Naive thymus-derived CD4-positive, alpha-beta T cell (primary cell): ENCODE measurements around the gene RNF145. TPM values are rescaled to one million over a fixed set of nuclear protein-coding genes. Genes with fewer than 3 reads are reported as not detected.

ENCODE experiments used
- ATAC-seq: fragments of 150-1000 bp; cut with Tn5 transposase; 2 replicates; pipeline ENCODE4 v1.10.0; 2021; ENCODE audit warnings: mild to moderate bottlenecking, moderate library complexity
- CTCF ChIA-PET: fragments of 350-600 bp; sonication (Branson Sonifier 250); formaldehyde crosslinking; loops from one replicate; lab custom pipeline; 2021; ENCODE audit warnings: antibody characterized with exemption; lab: Charles Lee
- POLR2A ChIA-PET: fragments of 350-600 bp; sonication (Branson Sonifier 250); formaldehyde crosslinking; loops from one replicate; lab custom pipeline; 2021; ENCODE audit warnings: antibody characterized with exemption, inconsistent platforms; lab: Charles Lee
- DNase-seq, 9 donors: peaks; one replicate each; pipeline versions ENCODE4 v3.0.0 to v3.0.0-alpha.2; 2020 to 2022; ENCODE audit warnings: mixed read lengths in 1 of 9
- H3K27ac ChIP-seq: one replicate; pipeline ENCODE4 v1.7.0; 2013; ENCODE audit warnings: mild to moderate bottlenecking, low read depth, low read length, moderate library complexity
- H3K27me3 ChIP-seq, 2 donors: one replicate each; pipeline ENCODE4 v1.7.0; 2013; ENCODE audit warnings: low read length in 2 of 2, mild to moderate bottlenecking in 2 of 2, moderate library complexity in 2 of 2; ENCODE audit not compliant: control insufficient read depth in 2 of 2, insufficient read depth in 2 of 2
- H3K36me3 ChIP-seq, 3 experiments: 1 replicate in 2 of 3; 2 replicates in 1 of 3; pipeline ENCODE4 v1.7.0; 2013; ENCODE audit warnings: low read length in 3 of 3, mild to moderate bottlenecking in 3 of 3, moderate library complexity in 1 of 3; ENCODE audit not compliant: insufficient read depth in 3 of 3, control insufficient read depth in 2 of 3
- H3K4me1 ChIP-seq, 2 donors: one replicate each; pipeline ENCODE4 v1.7.0; 2013; ENCODE audit warnings: low read length in 2 of 2, mild to moderate bottlenecking in 2 of 2, moderate library complexity in 1 of 2; ENCODE audit not compliant: control insufficient read depth in 2 of 2, insufficient read depth in 2 of 2
- H3K4me3 ChIP-seq: 2 replicates; pipeline ENCODE4 v1.7.0; 2013; ENCODE audit warnings: mild to moderate bottlenecking, low read length
- H3K9me3 ChIP-seq, 3 experiments: 1 replicate in 2 of 3; 2 replicates in 1 of 3; pipeline ENCODE4 v1.7.0; 2013; ENCODE audit warnings: low read length in 3 of 3; ENCODE audit not compliant: control insufficient read depth in 2 of 3
- H3K27ac Mint-ChIP-seq, 9 donors: one replicate each; pipeline ENCODE4 v1.8.0; 2020 to 2022; ENCODE audit warnings: mixed read lengths in 9 of 9, mild to moderate bottlenecking in 8 of 9, moderate library complexity in 5 of 9, inconsistent platforms in 2 of 9
- H3K27me3 Mint-ChIP-seq, 5 donors: one replicate each; pipeline ENCODE4 v1.8.0; 2021 to 2022; ENCODE audit warnings: mixed read lengths in 5 of 5, mild to moderate bottlenecking in 1 of 5
- H3K36me3 Mint-ChIP-seq, 5 donors: one replicate each; pipeline ENCODE4 v1.8.0; 2020 to 2022; ENCODE audit warnings: mixed read lengths in 5 of 5, mild to moderate bottlenecking in 3 of 5, inconsistent platforms in 1 of 5
- H3K4me1 Mint-ChIP-seq, 7 donors: one replicate each; pipeline ENCODE4 v1.8.0; 2020 to 2022; ENCODE audit warnings: mixed read lengths in 7 of 7, mild to moderate bottlenecking in 3 of 7, inconsistent platforms in 1 of 7
- H3K4me3 Mint-ChIP-seq, 10 donors: one replicate each; pipeline ENCODE4 v1.8.0; 2020 to 2022; ENCODE audit warnings: mild to moderate bottlenecking in 10 of 10, mixed read lengths in 10 of 10, moderate library complexity in 6 of 10, inconsistent platforms in 2 of 10
- H3K9me3 Mint-ChIP-seq, 11 donors: one replicate each; pipeline ENCODE4 v1.8.0; 2020 to 2022; ENCODE audit warnings: mixed read lengths in 11 of 11, mild to moderate bottlenecking in 4 of 11, inconsistent platforms in 1 of 11, moderate library complexity in 1 of 11
- intact Hi-C, 2 donors: fragments of 100-400 bp; cut with micrococcal nuclease; formaldehyde crosslinking; loops; one replicate each; pipeline ENCODE4 v1.15.1; 2023
- polyA plus RNA-seq, 2 donors: library from polyadenylated mRNA; unstranded; fragments of 300-500 nt; fragmentation: Illumina TruSeq; gene quantifications; one replicate each; pipeline ENCODE4 v1.2.3, GENCODE V29; 2021
- total RNA-seq, 6 experiments: library from RNA in 5 of 6; stranded (reverse) in 5 of 6; gene quantifications; 1 replicate in 5 of 6; 2 replicates in 1 of 6; pipeline ENCODE4 v1.2.3 and lab custom pipeline; 2021 to 2026

Gene RNF145
- total and polyA plus RNA-seq, 7 experiments from 2014 or later = 10.8 to 142 (median 64.4) TPM

DNA sequence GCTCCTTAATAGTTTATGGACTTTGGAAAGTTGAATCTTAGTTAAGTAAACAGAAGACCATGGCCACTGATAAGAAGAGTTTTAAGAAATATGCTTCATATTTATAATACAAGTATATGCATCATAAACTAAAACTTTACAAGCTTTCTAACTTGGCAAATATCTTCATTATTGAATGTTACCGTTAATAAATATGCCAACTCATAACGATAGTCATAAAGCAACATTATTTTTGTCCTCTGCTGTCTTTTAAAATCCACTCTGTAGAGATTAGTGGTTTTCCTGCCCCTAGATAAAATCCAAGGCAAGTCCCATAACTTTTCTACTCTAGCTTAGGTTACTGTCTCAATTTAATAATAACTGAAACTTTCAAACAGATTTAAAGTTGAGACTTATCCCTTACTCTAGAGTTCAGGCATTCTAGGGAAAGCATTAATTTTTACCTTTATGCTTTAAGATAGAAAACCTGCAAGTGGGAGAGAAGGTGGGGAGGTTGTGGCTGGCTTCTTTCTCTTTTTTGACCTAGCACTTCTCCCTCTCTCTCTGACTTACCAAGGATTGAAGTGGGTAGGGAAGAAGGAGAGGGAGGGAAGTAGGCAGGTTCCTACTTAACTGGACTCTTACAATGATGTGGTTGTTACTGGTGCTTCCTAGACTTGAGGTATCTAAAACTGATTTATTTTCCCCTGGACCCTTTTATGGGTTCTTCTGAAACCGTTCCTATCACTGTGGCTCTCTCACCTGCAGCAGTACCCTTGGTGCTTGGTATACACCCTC, 29.6 kb downstream of the RNF145 start:
- H3K4me3 Mint-ChIP-seq = peak overlapping the region; percentile 0 to 77 (median 53)
- peaks cover 0 to 20% (median 17%) of the 10 kb centered on the region in 5 donors for H3K36me3 Mint-ChIP-seq
- no peaks in the 10 kb centered on the region for H3K9me3 Mint-ChIP-seq
- ATAC-seq (no peak), DNase-seq (no peak)
- H3K27me3 Mint-ChIP-seq = no peaks in the 10 kb centered on the region
- Histone ChIP-seq H3K4me1 (peaks cover 0 to 20% of the 10 kb centered on the region in 2 donors), H3K36me3 (peaks cover 0 to 10% (median 1%) of the 10 kb centered on the region in 3 experiments), H3K4me3 (no peak overlapping the region), H3K27me3 (no peaks in the 10 kb centered on the region), H3K9me3 (no peaks in the 10 kb centered on the region), H3K27ac (peak overlapping the region; percentile 48)
- peaks cover 25 to 93% (median 81%) of the 10 kb centered on the region in 7 donors for H3K4me1 Mint-ChIP-seq
- H3K27ac Mint-ChIP-seq = peak overlapping the region; percentile 62 to 93 (median 90)
- intact Hi-C loops = loop anchor here (1.0 kb wide), 2 partner anchors 7 to 28 kb away; no protein-coding TSS in a partner anchor
- POLR2A ChIA-PET = interaction anchor here (1.0 to 2.3 kb wide), 3 partner anchors 11 to 28 kb away, joined by 3 to 9 read pairs (median 3); no protein-coding TSS in a partner anchor
- CTCF ChIA-PET = interaction anchor here (0.6 kb wide), 1 partner anchor 1438 kb away, joined by 5 read pairs; no protein-coding TSS in a partner anchor

DNA sequence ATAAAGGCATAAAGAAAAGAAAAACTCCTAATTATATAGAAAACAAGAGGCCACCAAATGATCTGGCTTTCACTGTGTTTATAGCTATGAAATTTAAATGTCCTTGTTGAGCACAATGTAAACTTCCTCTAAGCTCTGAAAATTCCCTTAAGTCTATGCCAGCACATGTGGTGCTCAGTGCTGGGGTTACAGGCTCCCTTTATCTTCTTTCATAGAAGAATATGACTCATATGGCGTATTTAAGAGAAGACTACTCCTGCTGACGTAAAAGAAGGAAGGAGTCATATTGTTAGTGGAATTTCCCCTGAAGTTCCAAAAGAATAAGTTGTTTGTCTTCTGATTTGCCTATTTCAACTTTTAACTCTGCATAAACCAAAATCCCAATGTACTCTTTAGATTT, 30.4 kb downstream of the RNF145 start:
- no peaks in the 10 kb centered on the region for H3K27me3 ChIP-seq
- peak overlapping the region in 3 of 10 donors; percentile 18 to 77 (median 53) for H3K4me3 Mint-ChIP-seq
- peak overlapping the region; percentile 48 for H3K27ac ChIP-seq
- no peaks in the 10 kb centered on the region for H3K27me3 Mint-ChIP-seq
- ATAC-seq = peak; percentile 84
- CTCF ChIA-PET = no interaction called here
- intact Hi-C loops = loop anchor here in 1 of 2 donors (1.0 kb wide), 1 partner anchor 28 kb away; no protein-coding TSS in a partner anchor
- peaks cover 0 to 10% (median 0%) of the 10 kb centered on the region in 3 experiments for H3K36me3 ChIP-seq
- peaks cover 0 to 20% (median 17%) of the 10 kb centered on the region in 5 donors for H3K36me3 Mint-ChIP-seq
- H3K4me1 ChIP-seq = peaks cover 0 to 22% of the 10 kb centered on the region in 2 donors
- no peaks in the 10 kb centered on the region for H3K9me3 ChIP-seq
- no peaks in the 10 kb centered on the region for H3K9me3 Mint-ChIP-seq
- H3K4me3 ChIP-seq = no peak overlapping the region
- H3K27ac Mint-ChIP-seq = peak overlapping the region in 8 of 9 donors; percentile 60 to 93 (median 90)
- POLR2A ChIA-PET = interaction anchor here (1.0 to 2.3 kb wide), 3 partner anchors 11 to 29 kb away, joined by 3 to 9 read pairs (median 3); no protein-coding TSS in a partner anchor
- H3K4me1 Mint-ChIP-seq = peaks cover 22 to 93% (median 83%) of the 10 kb centered on the region in 7 donors
- DNase-seq = peak in 1 of 9 donors; percentile 46

DNA sequence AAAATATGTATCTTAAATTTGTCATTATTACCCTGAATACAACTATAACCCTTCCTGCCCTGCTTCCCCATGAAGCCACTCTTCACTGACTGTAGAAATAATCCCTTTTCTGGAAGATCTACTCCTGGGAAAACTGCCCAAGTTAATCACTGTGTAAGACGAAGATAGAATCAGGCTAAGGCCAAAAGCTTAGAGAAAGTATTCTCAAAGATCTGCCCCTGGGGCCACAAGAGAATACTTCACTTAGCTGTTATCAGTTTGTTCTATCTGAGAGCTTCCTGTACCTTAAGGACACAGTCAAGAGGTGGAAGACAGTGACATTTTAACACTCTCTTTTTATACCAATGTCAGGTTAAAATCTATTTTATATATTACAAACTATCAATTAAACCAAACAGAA, 33.8 kb downstream of the RNF145 start:
- no peak overlapping the region for H3K4me3 ChIP-seq
- H3K27ac ChIP-seq = peak overlapping the region; percentile 53
- H3K4me1 ChIP-seq = peaks cover 0 to 15% of the 10 kb centered on the region in 2 donors
- H3K9me3 ChIP-seq = no peaks in the 10 kb centered on the region
- peak overlapping the region; percentile 61 to 93 (median 81) for H3K27ac Mint-ChIP-seq
- intact Hi-C loops = loop anchor here (1.0 to 2.0 kb wide), 3 partner anchors 19 to 87 kb away; partner anchors contain the start of gene UBLCP1 (in 1 of the 2)
- no peaks in the 10 kb centered on the region for H3K27me3 Mint-ChIP-seq
- no peaks in the 10 kb centered on the region for H3K9me3 Mint-ChIP-seq
- ChIA-PET CTCF (no interaction called here), POLR2A (interaction anchor here (1.2 to 2.3 kb wide), 2 partner anchors 17 to 32 kb away, joined by 3 to 7 read pairs; no protein-coding TSS in a partner anchor)
- peaks cover 0 to 10% (median 0%) of the 10 kb centered on the region in 3 experiments for H3K36me3 ChIP-seq
- peaks cover 6 to 25% (median 24%) of the 10 kb centered on the region in 5 donors for H3K36me3 Mint-ChIP-seq
- peak overlapping the region in 9 of 10 donors; percentile 37 to 84 (median 59) for H3K4me3 Mint-ChIP-seq
- DNase-seq (peak in 6 of 9 donors; percentile 11 to 42 (median 30)), ATAC-seq (peak; percentile 79)
- peaks cover 14 to 78% (median 66%) of the 10 kb centered on the region in 7 donors for H3K4me1 Mint-ChIP-seq
- H3K27me3 ChIP-seq = no peaks in the 10 kb centered on the region

DNA sequence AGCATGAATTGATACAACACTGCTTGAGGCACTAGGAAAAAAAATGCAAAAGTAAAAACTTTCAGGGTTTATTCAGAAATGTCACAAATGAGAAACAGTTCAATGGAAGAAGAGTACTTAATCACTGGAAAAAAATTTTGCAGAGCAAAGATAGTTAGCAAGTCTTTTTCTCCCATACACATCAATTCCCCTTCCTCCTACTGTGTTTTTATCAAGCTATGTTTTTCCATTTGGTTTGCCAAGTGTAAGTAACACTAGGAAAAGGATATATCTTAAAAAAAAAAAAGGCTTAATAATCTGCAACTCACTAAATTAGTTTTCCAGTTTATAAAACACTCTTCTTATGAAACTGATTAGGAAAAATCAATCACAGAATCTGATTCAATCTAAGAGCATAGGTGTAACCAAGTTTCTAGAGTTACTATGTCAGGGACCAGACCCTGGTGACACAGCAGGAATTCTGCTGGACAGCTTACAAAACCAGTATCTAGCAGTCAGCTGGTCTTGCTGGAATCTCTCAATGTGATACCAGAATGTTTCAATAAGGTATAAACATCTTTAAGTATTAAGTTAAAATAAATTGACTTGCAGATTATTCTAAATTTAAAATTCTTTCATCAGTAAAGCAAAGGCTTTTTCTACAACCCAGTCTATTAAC, 34.7 kb downstream of the RNF145 start:
- ATAC-seq = no peak

DNA sequence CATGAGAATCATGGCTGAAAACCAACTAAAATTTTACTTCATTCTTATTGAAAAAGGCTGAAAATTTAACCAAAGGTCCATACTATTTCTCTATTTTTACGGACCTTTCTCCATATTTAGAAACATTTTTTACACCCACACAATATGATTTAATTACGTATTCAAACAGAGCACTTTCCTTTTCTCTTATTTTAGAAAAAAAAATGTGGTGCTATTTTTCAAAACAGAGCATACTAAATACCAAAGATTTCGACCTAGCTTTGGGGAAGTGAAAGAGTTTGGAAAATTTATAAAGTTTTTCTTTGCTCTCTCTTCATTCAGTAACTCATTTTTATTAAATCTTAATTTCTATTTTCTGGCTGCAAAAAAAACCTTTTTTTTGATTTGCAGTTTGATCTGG, 38.1 kb downstream of the RNF145 start:
- ChIA-PET CTCF (interaction anchor here (0.6 kb wide), 1 partner anchor 1230 kb away, joined by 4 read pairs; no protein-coding TSS in a partner anchor), POLR2A (interaction anchor here (1.0 kb wide), 1 partner anchor 14 kb away, joined by 7 read pairs; no protein-coding TSS in a partner anchor)
- peak overlapping the region in 3 of 9 donors; percentile 36 to 57 (median 47) for H3K27ac Mint-ChIP-seq
- Histone ChIP-seq H3K27me3 (no peaks in the 10 kb centered on the region), H3K9me3 (no peaks in the 10 kb centered on the region), H3K4me1 (peaks cover 0 to 6% of the 10 kb centered on the region in 2 donors), H3K4me3 (no peak overlapping the region), H3K36me3 (peaks cover 0 to 3% (median 0%) of the 10 kb centered on the region in 3 experiments), H3K27ac (no peak overlapping the region)
- ATAC-seq = no peak
- H3K27me3 Mint-ChIP-seq = no peaks in the 10 kb centered on the region
- peaks cover 6 to 30% (median 24%) of the 10 kb centered on the region in 5 donors for H3K36me3 Mint-ChIP-seq
- DNase-seq = no peak
- H3K9me3 Mint-ChIP-seq = no peaks in the 10 kb centered on the region
- H3K4me1 Mint-ChIP-seq = peaks cover 7 to 59% (median 49%) of the 10 kb centered on the region in 7 donors
- H3K4me3 Mint-ChIP-seq = no peak overlapping the region
- intact Hi-C loops = no loop called here

More for the DNA sequence above, 34.7 kb downstream of the RNF145 start:
- no peaks in the 10 kb centered on the region for H3K9me3 Mint-ChIP-seq
- peak overlapping the region in 5 of 9 donors; percentile 17 to 89 (median 81) for H3K27ac Mint-ChIP-seq
- Histone ChIP-seq H3K36me3 (peaks cover 0 to 6% (median 0%) of the 10 kb centered on the region in 3 experiments), H3K27ac (no peak overlapping the region), H3K4me1 (peaks cover 0 to 8% of the 10 kb centered on the region in 2 donors), H3K27me3 (no peaks in the 10 kb centered on the region), H3K9me3 (no peaks in the 10 kb centered on the region), H3K4me3 (no peak overlapping the region)
- H3K36me3 Mint-ChIP-seq = peaks cover 6 to 23% (median 19%) of the 10 kb centered on the region in 5 donors
- peaks cover 9 to 74% (median 62%) of the 10 kb centered on the region in 7 donors for H3K4me1 Mint-ChIP-seq
- POLR2A ChIA-PET = interaction anchor here (2.3 kb wide), 1 partner anchor 17 kb away, joined by 7 read pairs; no protein-coding TSS in a partner anchor
- intact Hi-C loops = loop anchor here (1.0 to 2.0 kb wide), 3 partner anchors 18 to 88 kb away; partner anchors contain the start of gene UBLCP1 (in 1 of the 2)
- CTCF ChIA-PET = no interaction called here
- H3K4me3 Mint-ChIP-seq = peak overlapping the region in 3 of 10 donors; percentile 37 to 76 (median 59)
- no peak for DNase-seq
- H3K27me3 Mint-ChIP-seq = no peaks in the 10 kb centered on the region

DNA sequence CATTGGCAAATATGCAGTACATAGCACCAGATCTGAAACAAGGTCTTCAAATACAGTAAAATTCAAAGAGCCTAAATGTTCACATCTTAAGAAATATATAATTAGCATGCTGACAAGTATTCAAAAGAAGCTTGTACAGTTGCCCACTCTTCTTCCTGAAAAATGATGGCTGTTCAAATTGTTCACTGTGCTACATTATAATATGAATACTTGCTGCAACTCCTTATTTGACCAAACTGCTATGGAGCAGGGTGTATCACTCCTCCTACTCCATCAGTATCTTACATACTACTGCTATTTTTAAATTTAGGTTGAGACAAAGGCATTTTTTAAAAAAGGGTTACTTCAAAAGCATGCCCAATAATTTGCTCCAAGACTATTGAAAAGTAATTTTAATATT, 39.3 kb downstream of the RNF145 start:
- DNase-seq = no peak
- Histone ChIP-seq H3K27ac (no peak overlapping the region), H3K4me3 (no peak overlapping the region), H3K36me3 (peaks cover 0 to 7% (median 4%) of the 10 kb centered on the region in 3 experiments), H3K9me3 (no peaks in the 10 kb centered on the region), H3K4me1 (peaks cover 0 to 4% of the 10 kb centered on the region in 2 donors), H3K27me3 (no peaks in the 10 kb centered on the region)
- Mint-ChIP-seq H3K4me1 (peaks cover 2 to 56% (median 45%) of the 10 kb centered on the region in 7 donors), H3K4me3 (no peak overlapping the region), H3K36me3 (peaks cover 6 to 32% (median 23%) of the 10 kb centered on the region in 5 donors), H3K27ac (peak overlapping the region in 5 of 9 donors; percentile 2 to 84 (median 22)), H3K9me3 (no peaks in the 10 kb centered on the region), H3K27me3 (no peaks in the 10 kb centered on the region)
- CTCF ChIA-PET = no interaction called here
- intact Hi-C loops = no loop called here
- ATAC-seq = no peak
- POLR2A ChIA-PET = no interaction called here
